T-cell (primary cell): ENCODE results near the gene TCAIM. TPM values are rescaled to one million over a fixed set of nuclear protein-coding genes. Genes with fewer than 3 reads are reported as not detected.
A peak's percentile ranks its signal among the peaks of the same experiment; 100 is the strongest.

Source experiments
- ATAC-seq, 4 experiments: fragments of 200-7000 bp in 3 of 4; fragments of 150-1000 bp in 1 of 4; cut with Tn5 transposase; replicated peaks in 1 of 4; 1 replicate in 3 of 4; 2 replicates in 1 of 4; pipeline ENCODE4 v1.10.0; 2021; ENCODE audit warnings: moderate library complexity in 3 of 4, mild to moderate bottlenecking in 2 of 4, moderate number of reproducible peaks in 1 of 4
- CTCF ChIA-PET, 2 donors: fragments of 300-600 bp; sonication (Branson Sonifier 250); formaldehyde crosslinking; loops; one replicate each; lab custom pipeline; 2022; ENCODE audit warnings: antibody characterized with exemption in 2 of 2; lab: Charles Lee
- POLR2A ChIA-PET, 2 donors: fragments of 300-600 bp; sonication (Branson Sonifier 250); formaldehyde crosslinking; loops; one replicate each; lab custom pipeline; 2022; ENCODE audit warnings: antibody characterized with exemption in 2 of 2; lab: Charles Lee
- DNase-seq, 35 experiments: peaks; one replicate each; pipeline versions ENCODE4 v3.0.0 to v3.0.0-alpha.2; 2013 to 2023
- H3K27ac ChIP-seq: one replicate; pipeline ENCODE4 v1.5.1; 2013; ENCODE audit warnings: low read length
- H3K27me3 ChIP-seq, 2 experiments: replicated peaks in 1 of 2; 1 replicate in 1 of 2; 2 replicates in 1 of 2; pipeline versions ENCODE4 v1.6.1 to v1.7.0; 2013; ENCODE audit warnings: low read length in 1 of 2, mixed read lengths in 1 of 2; ENCODE audit not compliant: control insufficient read depth in 2 of 2, insufficient read depth in 2 of 2; ENCODE audit errors: extremely low read depth in 1 of 2
- H3K36me3 ChIP-seq, 2 donors: 1 replicate in 1 of 2; 2 replicates in 1 of 2; pipeline versions ENCODE4 v1.6.1 to v1.7.0; 2013; ENCODE audit warnings: low read length in 1 of 2; ENCODE audit not compliant: control insufficient read depth in 2 of 2, insufficient read depth in 1 of 2; ENCODE audit errors: extremely low read depth in 1 of 2
- H3K4me1 ChIP-seq, 2 experiments: 1 replicate in 1 of 2; 2 replicates in 1 of 2; pipeline versions ENCODE4 v1.6.1 to v1.7.0; 2013; ENCODE audit warnings: low read length in 2 of 2, mixed read lengths in 1 of 2; ENCODE audit not compliant: insufficient read depth in 2 of 2, control insufficient read depth in 1 of 2; ENCODE audit errors: extremely low read depth in 1 of 2
- H3K4me3 ChIP-seq, 2 donors: 1 replicate in 1 of 2; 2 replicates in 1 of 2; pipeline versions ENCODE4 v1.5.1 to v1.7.0; 2013; ENCODE audit warnings: mild to moderate bottlenecking in 2 of 2, low read length in 1 of 2, moderate library complexity in 1 of 2; ENCODE audit not compliant: control insufficient read depth in 1 of 2; ENCODE audit errors: extremely low read depth in 1 of 2
- H3K9me3 ChIP-seq: 2 replicates; pipeline ENCODE4 v1.7.0; 2013
- H3K27ac Mint-ChIP-seq, 2 donors: one replicate each; pipeline ENCODE4 v1.8.0; 2020 to 2021; ENCODE audit warnings: mild to moderate bottlenecking in 2 of 2, mixed read lengths in 2 of 2
- H3K27me3 Mint-ChIP-seq, 2 donors: one replicate each; pipeline ENCODE4 v1.8.0; 2021 to 2022; ENCODE audit warnings: mixed read lengths in 2 of 2
- H3K36me3 Mint-ChIP-seq: one replicate; pipeline ENCODE4 v1.8.0; 2021; ENCODE audit warnings: mixed read lengths
- H3K4me1 Mint-ChIP-seq, 3 donors: one replicate each; pipeline ENCODE4 v1.8.0; 2020 to 2022; ENCODE audit warnings: mixed read lengths in 3 of 3, mild to moderate bottlenecking in 1 of 3
- H3K4me3 Mint-ChIP-seq, 3 donors: one replicate each; pipeline ENCODE4 v1.8.0; 2020 to 2022; ENCODE audit warnings: mild to moderate bottlenecking in 3 of 3, mixed read lengths in 3 of 3, moderate library complexity in 3 of 3
- H3K9me3 Mint-ChIP-seq, 3 donors: one replicate each; pipeline ENCODE4 v1.8.0; 2020 to 2022; ENCODE audit warnings: mixed read lengths in 3 of 3
- WGBS: methylation state at CpG from one replicate; pipeline ENCODE4 v1.1.5; 2013; ENCODE audit warnings: missing lambda C conversion rate; ENCODE audit not compliant: insufficient coverage; 5-methylcytosine and 5-hydroxymethylcytosine counted together
- total RNA-seq, 35 experiments: library from RNA in 6 of 35; stranded (reverse) in 6 of 35; fragments of 120-200 nt in 1 of 35; gene quantifications; one replicate each; pipeline versions ENCODE4 v1.2.1 to v1.2.4 and lab custom pipeline; 2013 to 2026

Gene TCAIM
- total RNA-seq (10 to 100 TPM in 4 of 5 donors, 1 to 10 TPM in 1; 8.4 to 16.5 (median 13.4) TPM), total RNA-seq (lab: John Stamatoyannopoulos, UW) (5.7 to 30.1 (median 15.3) reads per million in 29 experiments)
- total RNA-seq (2013): 19.3 TPM

DNA sequence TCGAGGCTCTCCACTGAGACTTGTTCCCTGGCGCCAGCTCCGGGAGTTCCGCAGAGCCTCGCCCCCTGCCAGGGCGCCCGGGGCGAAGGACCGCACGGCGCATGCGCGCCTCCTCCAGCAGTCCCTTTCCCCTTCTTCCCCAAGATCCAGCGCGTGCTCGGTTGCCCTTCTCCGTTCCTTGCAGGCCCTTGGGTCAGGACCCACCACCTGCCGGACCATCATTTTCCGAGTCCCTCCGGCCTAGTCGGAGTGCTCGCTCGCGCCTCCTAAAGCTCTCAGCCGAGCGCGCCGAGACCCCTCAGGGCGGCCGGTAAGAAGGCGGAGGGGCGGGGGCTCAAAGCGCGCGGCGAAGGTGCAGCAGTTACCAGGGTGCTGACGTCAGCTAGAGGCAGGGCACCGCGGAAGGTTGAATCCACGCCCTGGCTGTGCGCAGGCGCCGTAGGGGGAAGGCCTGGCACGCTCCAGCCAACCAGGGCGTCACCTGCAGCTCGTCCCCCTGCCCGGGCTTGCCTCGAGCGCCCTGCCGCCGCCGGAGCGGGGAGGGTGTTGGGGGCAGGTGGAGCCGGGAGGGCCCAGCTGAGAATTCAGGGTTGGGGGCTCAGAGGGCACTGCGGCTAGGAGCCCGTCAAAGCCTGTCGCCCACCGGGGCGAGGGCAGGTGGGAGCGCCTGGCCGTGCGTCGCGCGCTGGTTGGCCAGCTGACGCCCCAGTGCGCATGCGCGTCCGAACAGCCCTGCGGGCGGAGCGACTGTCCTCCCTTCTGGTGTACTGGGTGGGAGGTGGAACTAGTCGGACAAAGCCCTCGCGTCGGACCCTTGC lies at the start of gene TCAIM:
Gene TCAIM (plus strand): TSS at position 757 of the 818 bp plus-strand sequence. CDS start 16,017 bp downstream, outside the sequence.
- H3K27ac ChIP-seq: peak within 1 kb of the TSS; percentile 91
- DNase-seq: peak; percentile 97 to 100 (median 99)
- H3K27ac Mint-ChIP-seq: peak within 1 kb of the TSS; percentile 96 to 97
- H3K9me3 Mint-ChIP-seq: no peaks in the 10 kb centered on the region
- no peaks in the 10 kb centered on the region for H3K9me3 ChIP-seq
- ChIA-PET CTCF (interaction anchor here in 1 of 2 donors (0.5 to 1.5 kb wide), 4 partner anchors 17 to 999 kb away, joined by 3 to 4 read pairs (median 4); no protein-coding TSS in a partner anchor), POLR2A (interaction anchor here (0.5 to 2.3 kb wide), 3 partner anchors 102 to 425 kb away, joined by 3 to 28 read pairs (median 3); no protein-coding TSS in a partner anchor)
- H3K36me3 Mint-ChIP-seq: peaks cover 3% of the 10 kb centered on the region
- H3K27me3 ChIP-seq: no peaks in the 10 kb centered on the region
- peak; percentile 91 to 94 (median 94) for ATAC-seq
- peaks cover 5 to 6% of the 10 kb centered on the region in 2 donors for H3K27me3 Mint-ChIP-seq
- no peaks in the 10 kb centered on the region for H3K36me3 ChIP-seq
- 0% methylated on average over 76 of the region's 77 CpGs for WGBS
- H3K4me1 Mint-ChIP-seq: peaks cover 31 to 34% (median 31%) of the 10 kb centered on the region in 3 donors
- H3K4me1 ChIP-seq: peaks cover 17 to 21% of the 10 kb centered on the region in 2 experiments
- H3K4me3 Mint-ChIP-seq: peak within 1 kb of the TSS; percentile 96 to 97 (median 97)
- H3K4me3 ChIP-seq: peak within 1 kb of the TSS; percentile 95 to 98

DNA sequence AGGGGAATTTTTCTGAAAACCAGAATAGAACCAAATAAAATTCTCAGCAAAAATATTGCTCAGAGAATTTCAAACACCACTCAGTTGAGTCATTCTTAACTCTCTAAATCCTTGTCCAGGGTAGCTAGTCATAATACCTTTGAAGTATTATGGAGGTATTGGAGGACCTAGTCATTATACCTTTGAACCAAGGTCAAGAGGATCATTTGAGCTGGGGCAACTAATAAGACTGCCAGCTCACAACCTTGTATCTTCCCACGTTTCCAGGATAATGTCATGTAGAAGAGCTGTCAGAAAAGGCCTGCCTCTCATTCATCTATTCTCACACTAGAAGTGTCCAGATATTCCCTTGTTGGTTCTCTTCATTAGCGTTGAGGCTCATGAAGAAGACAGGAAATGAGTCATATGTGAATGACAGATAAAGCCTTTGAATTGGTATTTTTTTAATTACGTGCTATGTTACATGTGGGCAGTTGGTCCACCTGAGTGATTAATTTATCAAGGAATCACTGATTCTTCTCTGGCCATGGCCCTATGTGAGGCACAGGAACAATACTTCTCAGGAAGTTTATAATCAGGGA lies 48.6 kb upstream of the TCAIM start:
- CTCF ChIA-PET: no interaction called here
- 67% methylated on average over 1 of the region's 3 CpGs for WGBS
- Mint-ChIP-seq H3K27ac (no peak overlapping the region), H3K27me3 (peaks cover 10% of the 10 kb centered on the region in 2 donors), H3K36me3 (no peaks in the 10 kb centered on the region), H3K9me3 (no peaks in the 10 kb centered on the region), H3K4me1 (no peaks in the 10 kb centered on the region), H3K4me3 (no peak overlapping the region)
- DNase-seq: no peak
- ATAC-seq: no peak
- H3K4me3 ChIP-seq: no peak overlapping the region
- POLR2A ChIA-PET: no interaction called here
- H3K36me3 ChIP-seq: no peaks in the 10 kb centered on the region
- no peaks in the 10 kb centered on the region for H3K9me3 ChIP-seq
- no peak overlapping the region for H3K27ac ChIP-seq
- peaks cover 0 to 15% of the 10 kb centered on the region in 2 experiments for H3K27me3 ChIP-seq
- H3K4me1 ChIP-seq: no peaks in the 10 kb centered on the region

- Mint-ChIP-seq H3K4me1 (no peaks in the 10 kb centered on the region), H3K36me3 (no peaks in the 10 kb centered on the region), H3K27me3 (peaks cover 15 to 25% of the 10 kb centered on the region in 2 donors), H3K27ac (no peak overlapping the region), H3K9me3 (no peaks in the 10 kb centered on the region), H3K4me3 (no peak overlapping the region)
- Histone ChIP-seq H3K4me3 (no peak overlapping the region), H3K9me3 (no peaks in the 10 kb centered on the region), H3K27ac (no peak overlapping the region), H3K36me3 (no peaks in the 10 kb centered on the region), H3K27me3 (peaks cover 0 to 7% of the 10 kb centered on the region in 2 experiments), H3K4me1 (no peaks in the 10 kb centered on the region)
- CTCF ChIA-PET: no interaction called here
- no peak for ATAC-seq
- WGBS: 94% methylated on average over 2 of the region's 2 CpGs
- POLR2A ChIA-PET: no interaction called here
- no peak for DNase-seq
Observed at GRCh38 chr3:44292276-44292675, 46.3 kb upstream of the TCAIM start.

GRCh38 chr3:44292947-44293346 lies 45.6 kb upstream of the TCAIM start:
- H3K36me3 ChIP-seq: no peaks in the 10 kb centered on the region
- WGBS: no CpG with 5 or more reads among the region's 1 CpG
- Mint-ChIP-seq H3K4me3 (no peak overlapping the region), H3K4me1 (no peaks in the 10 kb centered on the region), H3K36me3 (no peaks in the 10 kb centered on the region), H3K27me3 (peaks cover 19 to 29% of the 10 kb centered on the region in 2 donors), H3K9me3 (no peaks in the 10 kb centered on the region), H3K27ac (no peak overlapping the region)
- POLR2A ChIA-PET: no interaction called here
- no peak for DNase-seq
- H3K27ac ChIP-seq: no peak overlapping the region
- ATAC-seq: no peak
- peaks cover 0 to 7% of the 10 kb centered on the region in 2 experiments for H3K27me3 ChIP-seq
- H3K9me3 ChIP-seq: no peaks in the 10 kb centered on the region
- H3K4me1 ChIP-seq: no peaks in the 10 kb centered on the region
- H3K4me3 ChIP-seq: no peak overlapping the region
- CTCF ChIA-PET: no interaction called here

GRCh38 chr3:44297255-44297654 lies 41.3 kb upstream of the TCAIM start:
- ChIA-PET POLR2A (interaction anchor here in 1 of 2 donors (0.5 kb wide), 1 partner anchor 434 kb away, joined by 3 read pairs; no protein-coding TSS in a partner anchor), CTCF (no interaction called here)
- H3K27ac Mint-ChIP-seq: no peak overlapping the region
- Histone ChIP-seq H3K27me3 (peaks cover 0 to 11% of the 10 kb centered on the region in 2 experiments), H3K36me3 (no peaks in the 10 kb centered on the region), H3K4me1 (no peaks in the 10 kb centered on the region), H3K9me3 (no peaks in the 10 kb centered on the region), H3K27ac (no peak overlapping the region), H3K4me3 (no peak overlapping the region)
- DNase-seq: no peak
- no peaks in the 10 kb centered on the region for H3K9me3 Mint-ChIP-seq
- no peaks in the 10 kb centered on the region for H3K36me3 Mint-ChIP-seq
- no peak for ATAC-seq
- H3K27me3 Mint-ChIP-seq: peaks cover 9 to 21% of the 10 kb centered on the region in 2 donors
- H3K4me3 Mint-ChIP-seq: no peak overlapping the region
- H3K4me1 Mint-ChIP-seq: no peaks in the 10 kb centered on the region

GRCh38 chr3:44301746-44302145 lies 36.8 kb upstream of the TCAIM start:
- no peak overlapping the region for H3K27ac Mint-ChIP-seq
- no peaks in the 10 kb centered on the region for H3K4me1 Mint-ChIP-seq
- H3K9me3 Mint-ChIP-seq: no peaks in the 10 kb centered on the region
- Histone ChIP-seq H3K36me3 (no peaks in the 10 kb centered on the region), H3K4me3 (no peak overlapping the region), H3K27me3 (peaks cover 0 to 4% of the 10 kb centered on the region in 2 experiments), H3K27ac (no peak overlapping the region), H3K9me3 (no peaks in the 10 kb centered on the region), H3K4me1 (no peaks in the 10 kb centered on the region)
- DNase-seq (no peak), ATAC-seq (no peak)
- ChIA-PET CTCF (no interaction called here), POLR2A (no interaction called here)
- WGBS: 60% methylated on average over 1 of the region's 3 CpGs
- no peaks in the 10 kb centered on the region for H3K36me3 Mint-ChIP-seq
- H3K4me3 Mint-ChIP-seq: no peak overlapping the region
- H3K27me3 Mint-ChIP-seq: peaks cover 11 to 17% of the 10 kb centered on the region in 2 donors
